ENCODE measurements around the gene ST6GAL1. TPM values are rescaled to one million over a fixed set of nuclear protein-coding genes. Genes with fewer than 3 reads are reported as not detected.

ST6GAL1 gene
- total and polyA plus RNA-seq, 2 of the 13 experiments (the other 11 are each of a cell fraction or from before 2014, with no cell fraction given): 79.9 to 164 TPM

- TF ChIP-seq TSC22D2 (CRISPR knock-in tag; IDR thresholded peaks at IDR 0.05; ENCODE audit: borderline replicate concordance) (0 out of 2 replicates have a peak, but pooled peaks have one; percentile 62), FOXK2 (IDR thresholded peaks at IDR 0.05) (no peak), PHF8 (CRISPR knock-in tag; IDR thresholded peaks at IDR 0.05) (peak; percentile 21; the same call in 1 of the 2 replicates), ZNF546 (CRISPR knock-in tag; conservative IDR thresholded peaks at IDR 0.05) (peak; percentile 24; the same call in 1 of the 2 replicates), NFE2 (CRISPR knock-in tag; IDR thresholded peaks at IDR 0.05) (peak; percentile 84; the same call in 1 of the 2 replicates), RBM22 (optimal IDR thresholded peaks at IDR 0.05; ENCODE audit: low read length) (no peak), ZFAT (CRISPR knock-in tag; conservative IDR thresholded peaks at IDR 0.05) (no peak), ELF4 (CRISPR knock-in tag; IDR thresholded peaks at IDR 0.05; ENCODE audit: borderline replicate concordance) (no peak), TMF1 (CRISPR knock-in tag; IDR thresholded peaks at IDR 0.05; ENCODE audit: low read depth) (no peak), ZNF772 (CRISPR knock-in tag; IDR thresholded peaks at IDR 0.05) (0 out of 2 replicates have a peak, but pooled peaks have one; percentile 47), NR2C2 (CRISPR knock-in tag; IDR thresholded peaks at IDR 0.05; ENCODE audit: borderline replicate concordance) (no peak), SRF (IDR thresholded peaks at IDR 0.05; ENCODE audit: low read depth, low read length) (no peak), FOSL2 (CRISPR knock-in tag; IDR thresholded peaks at IDR 0.05) (peak; percentile 76)
- TF ChIP-seq, protein P1, sequence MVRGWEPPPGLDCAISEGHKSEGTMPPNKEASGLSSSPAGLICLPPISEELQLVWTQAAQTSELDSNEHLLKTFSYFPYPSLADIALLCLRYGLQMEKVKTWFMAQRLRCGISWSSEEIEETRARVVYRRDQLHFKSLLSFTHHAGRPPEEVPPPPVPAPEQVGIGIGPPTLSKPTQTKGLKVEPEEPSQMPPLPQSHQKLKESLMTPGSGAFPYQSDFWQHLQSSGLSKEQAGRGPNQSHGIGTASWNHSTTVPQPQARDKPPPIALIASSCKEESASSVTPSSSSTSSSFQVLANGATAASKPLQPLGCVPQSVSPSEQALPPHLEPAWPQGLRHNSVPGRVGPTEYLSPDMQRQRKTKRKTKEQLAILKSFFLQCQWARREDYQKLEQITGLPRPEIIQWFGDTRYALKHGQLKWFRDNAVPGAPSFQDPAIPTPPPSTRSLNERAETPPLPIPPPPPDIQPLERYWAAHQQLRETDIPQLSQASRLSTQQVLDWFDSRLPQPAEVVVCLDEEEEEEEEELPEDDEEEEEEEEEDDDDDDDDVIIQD (CRISPR knock-in tag; IDR thresholded peaks at IDR 0.05; ENCODE audit: low read depth): no peak
- TF ChIP-seq, protein P2, sequence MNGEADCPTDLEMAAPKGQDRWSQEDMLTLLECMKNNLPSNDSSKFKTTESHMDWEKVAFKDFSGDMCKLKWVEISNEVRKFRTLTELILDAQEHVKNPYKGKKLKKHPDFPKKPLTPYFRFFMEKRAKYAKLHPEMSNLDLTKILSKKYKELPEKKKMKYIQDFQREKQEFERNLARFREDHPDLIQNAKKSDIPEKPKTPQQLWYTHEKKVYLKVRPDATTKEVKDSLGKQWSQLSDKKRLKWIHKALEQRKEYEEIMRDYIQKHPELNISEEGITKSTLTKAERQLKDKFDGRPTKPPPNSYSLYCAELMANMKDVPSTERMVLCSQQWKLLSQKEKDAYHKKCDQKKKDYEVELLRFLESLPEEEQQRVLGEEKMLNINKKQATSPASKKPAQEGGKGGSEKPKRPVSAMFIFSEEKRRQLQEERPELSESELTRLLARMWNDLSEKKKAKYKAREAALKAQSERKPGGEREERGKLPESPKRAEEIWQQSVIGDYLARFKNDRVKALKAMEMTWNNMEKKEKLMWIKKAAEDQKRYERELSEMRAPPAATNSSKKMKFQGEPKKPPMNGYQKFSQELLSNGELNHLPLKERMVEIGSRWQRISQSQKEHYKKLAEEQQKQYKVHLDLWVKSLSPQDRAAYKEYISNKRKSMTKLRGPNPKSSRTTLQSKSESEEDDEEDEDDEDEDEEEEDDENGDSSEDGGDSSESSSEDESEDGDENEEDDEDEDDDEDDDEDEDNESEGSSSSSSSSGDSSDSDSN (CRISPR knock-in tag; IDR thresholded peaks at IDR 0.05): no peak
- TF ChIP-seq, protein P3, sequence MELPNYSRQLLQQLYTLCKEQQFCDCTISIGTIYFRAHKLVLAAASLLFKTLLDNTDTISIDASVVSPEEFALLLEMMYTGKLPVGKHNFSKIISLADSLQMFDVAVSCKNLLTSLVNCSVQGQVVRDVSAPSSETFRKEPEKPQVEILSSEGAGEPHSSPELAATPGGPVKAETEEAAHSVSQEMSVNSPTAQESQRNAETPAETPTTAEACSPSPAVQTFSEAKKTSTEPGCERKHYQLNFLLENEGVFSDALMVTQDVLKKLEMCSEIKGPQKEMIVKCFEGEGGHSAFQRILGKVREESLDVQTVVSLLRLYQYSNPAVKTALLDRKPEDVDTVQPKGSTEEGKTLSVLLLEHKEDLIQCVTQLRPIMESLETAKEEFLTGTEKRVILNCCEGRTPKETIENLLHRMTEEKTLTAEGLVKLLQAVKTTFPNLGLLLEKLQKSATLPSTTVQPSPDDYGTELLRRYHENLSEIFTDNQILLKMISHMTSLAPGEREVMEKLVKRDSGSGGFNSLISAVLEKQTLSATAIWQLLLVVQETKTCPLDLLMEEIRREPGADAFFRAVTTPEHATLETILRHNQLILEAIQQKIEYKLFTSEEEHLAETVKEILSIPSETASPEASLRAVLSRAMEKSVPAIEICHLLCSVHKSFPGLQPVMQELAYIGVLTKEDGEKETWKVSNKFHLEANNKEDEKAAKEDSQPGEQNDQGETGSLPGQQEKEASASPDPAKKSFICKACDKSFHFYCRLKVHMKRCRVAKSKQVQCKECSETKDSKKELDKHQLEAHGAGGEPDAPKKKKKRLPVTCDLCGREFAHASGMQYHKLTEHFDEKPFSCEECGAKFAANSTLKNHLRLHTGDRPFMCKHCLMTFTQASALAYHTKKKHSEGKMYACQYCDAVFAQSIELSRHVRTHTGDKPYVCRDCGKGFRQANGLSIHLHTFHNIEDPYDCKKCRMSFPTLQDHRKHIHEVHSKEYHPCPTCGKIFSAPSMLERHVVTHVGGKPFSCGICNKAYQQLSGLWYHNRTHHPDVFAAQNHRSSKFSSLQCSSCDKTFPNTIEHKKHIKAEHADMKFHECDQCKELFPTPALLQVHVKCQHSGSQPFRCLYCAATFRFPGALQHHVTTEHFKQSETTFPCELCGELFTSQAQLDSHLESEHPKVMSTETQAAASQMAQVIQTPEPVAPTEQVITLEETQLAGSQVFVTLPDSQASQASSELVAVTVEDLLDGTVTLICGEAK (IDR thresholded peaks at IDR 0.05): no peak
- TF ChIP-seq, protein P3 (CRISPR knock-in tag; IDR thresholded peaks at IDR 0.05): no peak
Observed at GRCh38 chr3:187040516-187041361, 110.4 kb downstream of the ST6GAL1 start (continued).

Data from HepG2 (cell line).